ENCODE data around the gene GARIN1A. TPM values are rescaled to one million over a fixed set of nuclear protein-coding genes. Genes with fewer than 3 reads are reported as not detected.
"Not testable (repeated sequence)": the region's sequence is repeated elsewhere in the genome, so short reads cannot be mapped to it uniquely, and the experiment has no call there.

The GARIN1A gene
- total RNA-seq = 1 to 10 TPM; 2.9 to 3.0 TPM
- long read RNA-seq, donor 1, partial matches to known transcripts = 0 of 1 reads
- long read RNA-seq, donor 1, other reads (novel, unspliced or antisense) = 1 of 1 reads
- long read RNA-seq, donor 2 = 0 reads

GRCh38 chr7:128671992-128672391 is at the start of gene GARIN1A:
GARIN1A (plus strand) TSS chr7:128672292; CDS start chr7:128672398, 106 bp downstream.
- no peak for DNase-seq (ENCODE audit: low spot score)
- intact Hi-C loops (cut with DNase I) = no loop called here

DNA sequence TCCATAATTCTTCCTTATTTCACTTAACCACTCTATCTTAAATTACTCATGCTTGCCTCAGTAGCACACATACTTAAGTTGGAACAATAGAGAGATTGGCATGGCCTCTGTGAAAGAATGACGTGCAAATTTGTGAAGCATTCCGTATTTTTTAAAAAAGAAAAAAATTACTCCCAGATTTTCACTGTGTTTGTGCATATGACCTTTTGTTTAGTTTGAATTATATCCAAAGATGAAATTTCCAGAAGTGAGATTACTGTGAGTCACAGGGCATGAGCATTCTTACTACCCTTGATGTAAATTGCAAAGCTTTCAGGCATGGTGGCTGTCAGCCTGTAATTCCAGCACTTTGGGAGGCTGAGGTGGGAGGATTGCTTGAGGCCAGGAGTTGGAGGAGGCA is 45.0 kb upstream of the GARIN1A start:
- DNase-seq (ENCODE audit: low spot score); intact Hi-C loops (cut with DNase I): not testable (repeated sequence)

- intact Hi-C loops (cut with DNase I); DNase-seq (ENCODE audit: low spot score): not testable (repeated sequence)
These were observed 38.2 kb upstream of the GARIN1A start for GRCh38 chr7:128633915-128634314.

- DNase-seq (ENCODE audit: low spot score); intact Hi-C loops (cut with DNase I): not testable (repeated sequence)
These were observed 26.9 kb upstream of the GARIN1A start for GRCh38 chr7:128645206-128645605.

GRCh38 chr7:128645844-128646243 is 26.2 kb upstream of the GARIN1A start:
- DNase-seq (ENCODE audit: low spot score); intact Hi-C loops (cut with DNase I): not testable (repeated sequence)

- intact Hi-C loops (cut with DNase I); DNase-seq (ENCODE audit: low spot score): not testable (repeated sequence)
These were observed 25.2 kb upstream of the GARIN1A start for GRCh38 chr7:128646877-128647276.

GRCh38 chr7:128651096-128651495 is 21.0 kb upstream of the GARIN1A start:
- intact Hi-C loops (cut with DNase I); DNase-seq (ENCODE audit: low spot score): not testable (repeated sequence)

- DNase-seq (ENCODE audit: low spot score); intact Hi-C loops (cut with DNase I): not testable (repeated sequence)
These were observed 19.5 kb upstream of the GARIN1A start for GRCh38 chr7:128652606-128653005.

- intact Hi-C loops (cut with DNase I); DNase-seq (ENCODE audit: low spot score): not testable (repeated sequence)
These were observed 18.9 kb upstream of the GARIN1A start for GRCh38 chr7:128653197-128653596.

DNA sequence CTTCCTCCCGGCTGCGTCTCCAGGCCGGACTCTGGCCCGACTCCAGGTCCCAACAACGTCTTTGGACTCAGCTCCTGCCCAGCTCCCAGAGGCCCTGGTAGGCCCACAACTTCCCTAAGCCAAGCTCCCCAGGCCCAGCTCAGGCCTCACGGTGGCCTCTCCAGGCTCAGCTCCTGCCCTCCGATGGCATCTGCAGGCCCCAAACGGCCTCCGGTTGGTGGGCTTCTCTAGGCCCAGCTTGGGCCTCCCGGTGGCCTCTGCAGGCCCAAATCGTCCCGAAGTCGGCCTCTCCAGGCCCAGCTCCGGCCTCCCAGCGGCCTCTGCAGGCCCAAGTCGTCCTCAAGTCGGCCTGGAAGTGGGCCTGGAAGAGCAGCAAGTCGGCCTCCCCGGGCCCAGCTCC is 18.0 kb upstream of the GARIN1A start:
- DNase-seq (ENCODE audit: low spot score); intact Hi-C loops (cut with DNase I): not testable (repeated sequence)

DNA sequence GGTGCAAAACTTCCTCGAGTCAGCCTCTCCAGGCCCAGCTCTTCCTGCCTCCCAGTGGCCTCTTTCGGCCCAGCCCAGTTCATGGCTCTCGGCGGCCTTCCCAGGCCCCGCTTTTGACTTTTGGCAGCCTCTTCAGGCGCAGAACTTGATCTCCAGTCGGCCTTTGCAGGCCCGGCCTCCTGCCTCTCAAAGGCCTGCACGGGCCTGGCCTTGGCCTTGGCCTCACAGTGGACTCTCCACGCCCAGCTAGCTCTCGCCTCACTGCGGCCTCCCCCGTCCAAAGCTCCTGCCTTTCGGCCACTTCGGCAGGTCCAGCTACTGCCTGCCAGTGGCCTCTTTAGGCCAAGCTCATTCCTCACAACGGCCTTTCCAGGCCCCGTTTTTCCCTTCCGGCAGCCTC is 17.6 kb upstream of the GARIN1A start:
- intact Hi-C loops (cut with DNase I) = not testable (repeated sequence)
- DNase-seq (ENCODE audit: low spot score) = peak; percentile 86

DNA sequence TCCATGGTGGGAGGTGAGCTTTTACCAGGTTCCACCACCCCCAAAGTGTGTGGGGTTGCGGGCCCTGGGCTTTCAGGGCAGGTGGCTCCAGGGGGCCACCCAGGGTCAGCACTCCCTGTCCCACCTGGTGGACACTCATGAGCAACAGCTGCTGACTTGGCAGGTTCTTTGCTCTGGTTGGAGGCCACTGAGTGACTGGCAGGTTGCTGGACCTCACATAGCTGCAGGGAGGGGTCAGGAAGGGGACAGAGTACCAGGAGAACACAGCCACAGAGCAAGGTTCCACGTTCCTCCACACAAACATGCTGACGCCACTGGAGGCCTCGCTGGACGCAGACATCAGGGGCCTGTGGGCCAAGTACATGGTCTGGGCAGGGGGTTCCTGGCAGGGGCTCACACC is 13.7 kb upstream of the GARIN1A start:
- not testable (repeated sequence) for DNase-seq (ENCODE audit: low spot score)

GRCh38 chr7:128660596-128660995 is 11.5 kb upstream of the GARIN1A start:
- intact Hi-C loops (cut with DNase I) = no loop called here
- DNase-seq (ENCODE audit: low spot score) = no peak

More for the DNA sequence above, 13.7 kb upstream of the GARIN1A start:
- intact Hi-C loops (cut with DNase I) = not testable (repeated sequence)

DNA sequence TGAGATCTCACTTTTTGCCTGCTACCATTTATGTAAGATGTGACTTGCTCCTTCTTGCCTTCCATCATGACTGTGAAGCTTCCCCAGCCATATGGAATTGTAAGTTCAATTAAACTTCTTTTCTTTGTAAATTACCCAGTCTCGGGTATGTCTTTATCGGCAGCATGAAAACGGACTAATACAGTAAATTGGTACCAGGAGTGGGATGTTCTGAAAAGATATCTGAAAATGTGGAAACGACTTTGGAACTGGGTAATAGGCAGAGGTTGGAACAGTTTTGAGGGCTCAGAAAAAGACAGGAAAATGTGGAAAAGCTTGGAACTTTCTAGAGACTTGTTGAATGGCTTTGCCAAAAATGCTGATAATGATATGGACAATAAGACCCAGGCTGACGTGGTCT is 10.6 kb upstream of the GARIN1A start:
- no peak for DNase-seq (ENCODE audit: low spot score)
- intact Hi-C loops (cut with DNase I) = no loop called here

- intact Hi-C loops (cut with DNase I) = no loop called here
- DNase-seq (ENCODE audit: low spot score) = no peak
These were observed 10.0 kb upstream of the GARIN1A start for GRCh38 chr7:128662091-128662490.

GRCh38 chr7:128663223-128663622 is 8.9 kb upstream of the GARIN1A start:
- DNase-seq (ENCODE audit: low spot score); intact Hi-C loops (cut with DNase I): not testable (repeated sequence)

- intact Hi-C loops (cut with DNase I) = no loop called here
- DNase-seq (ENCODE audit: low spot score) = no peak
These were observed 7.0 kb upstream of the GARIN1A start for GRCh38 chr7:128665057-128665456.

DNA sequence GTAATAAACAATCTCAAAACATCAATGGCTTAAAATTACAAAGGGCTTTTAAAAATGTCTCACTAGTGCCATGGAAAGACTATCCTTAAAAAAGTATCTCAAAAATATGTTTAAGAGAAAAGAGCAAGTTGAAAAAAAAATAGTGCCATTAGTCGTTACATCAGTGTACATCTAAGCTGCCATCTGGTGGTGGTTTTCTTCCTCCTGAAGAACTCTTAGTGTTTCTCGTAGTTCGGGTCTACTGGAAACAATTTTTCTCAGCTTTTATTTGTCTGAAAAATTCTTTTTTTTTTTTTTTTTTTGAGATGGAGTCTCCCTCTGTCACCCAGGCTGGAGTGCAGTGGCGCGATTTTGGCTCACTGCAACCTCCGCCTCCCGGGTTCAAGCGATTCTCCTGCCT is 5.9 kb upstream of the GARIN1A start:
- intact Hi-C loops (cut with DNase I) = no loop called here
- DNase-seq (ENCODE audit: low spot score) = no peak

GRCh38 chr7:128672927-128673517 is 930 bp downstream of the GARIN1A start:
- intact Hi-C loops (cut with DNase I) = no loop called here
- no peak for DNase-seq (ENCODE audit: low spot score)

DNA sequence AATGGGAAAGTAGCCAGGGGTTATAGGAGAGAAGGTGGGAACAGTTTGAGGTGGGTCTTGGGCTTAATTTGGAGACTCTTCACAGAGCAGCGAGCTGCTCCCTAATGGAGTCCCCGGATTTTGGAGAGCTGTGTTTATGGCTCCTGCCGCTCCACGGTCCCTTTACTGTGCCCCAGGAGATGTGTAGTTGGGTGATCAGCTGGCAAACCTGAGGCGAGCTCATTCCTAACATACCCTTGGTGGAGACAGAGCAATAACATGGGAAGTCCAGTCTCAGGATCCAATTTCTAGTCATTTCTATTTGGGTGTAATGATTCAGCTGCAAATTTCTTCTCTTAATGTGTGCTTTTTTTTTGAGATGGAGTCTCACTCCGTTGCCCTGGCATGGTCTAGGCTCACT is 1.5 kb downstream of the GARIN1A start:
- intact Hi-C loops (cut with DNase I) = no loop called here
- no peak for DNase-seq (ENCODE audit: low spot score)

DNA sequence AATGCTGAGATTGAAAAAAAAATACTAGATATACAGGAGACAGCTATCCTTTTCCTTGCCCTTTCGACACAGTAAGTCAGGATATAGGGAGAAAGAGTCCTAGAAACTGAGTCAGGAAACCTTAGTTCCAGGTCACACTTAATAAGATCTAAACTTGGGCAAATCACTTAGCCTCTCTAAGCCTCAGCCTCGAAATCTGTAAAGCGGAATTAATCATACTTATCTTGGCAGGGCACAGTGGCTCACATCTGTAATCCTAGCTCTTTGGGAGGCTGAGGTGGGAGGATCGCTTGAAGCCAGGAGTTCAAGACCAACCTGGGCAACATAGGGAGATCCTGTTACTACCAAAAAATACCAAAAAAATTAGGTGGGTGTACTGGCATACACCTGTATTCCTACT is 4.6 kb downstream of the GARIN1A start:
- intact Hi-C loops (cut with DNase I) = no loop called here
- DNase-seq (ENCODE audit: low spot score) = no peak

All from posterior vena cava (tissue), 2 donors.